MCF 10A (cell line): ENCODE data around the gene ANO6. TPM values are rescaled to one million over a fixed set of nuclear protein-coding genes. Genes with fewer than 3 reads are reported as not detected.
A peak's percentile ranks its signal among the peaks of the same experiment; 100 is the strongest.

Experiments
- BruUV-seq: library from RNA; stranded (reverse); fragments of 400-500 nt; replicated peaks from 2 replicates; lab custom pipeline; 2021; lab: Mats Ljungman, UMichigan
- CTCF ChIA-PET: fragments of 300-600 bp; sonication (Branson Sonifier 250); formaldehyde crosslinking; extraction: SDS; loops from one replicate; lab custom pipeline; 2021; ENCODE audit warnings: antibody characterized with exemption, inconsistent platforms; lab: Yijun Ruan, JAX
- POLR2A ChIA-PET: fragments of 300-600, 350-650 bp; sonication (Branson Sonifier 250); formaldehyde crosslinking; extraction: SDS; loops from one replicate; lab custom pipeline; 2020; ENCODE audit warnings: antibody characterized with exemption, inconsistent platforms; lab: Yijun Ruan, JAX
- DNase-seq: peaks from one replicate; pipeline ENCODE4 v3.0.0-alpha.2; 2018; ENCODE audit not compliant: unreplicated experiment
- H3K27ac Mint-ChIP-seq: one replicate; pipeline ENCODE4 v1.8.0; 2022; ENCODE audit warnings: mild to moderate bottlenecking, low read depth, mixed read lengths; ENCODE audit not compliant: unreplicated experiment
- H3K27me3 Mint-ChIP-seq: one replicate; pipeline ENCODE4 v1.8.0; 2022; ENCODE audit warnings: mixed read lengths; ENCODE audit not compliant: insufficient read depth, unreplicated experiment
- H3K36me3 Mint-ChIP-seq: one replicate; pipeline ENCODE4 v1.8.0; 2022; ENCODE audit warnings: mild to moderate bottlenecking, moderate library complexity, mixed read lengths; ENCODE audit not compliant: insufficient read depth, unreplicated experiment
- H3K4me1 Mint-ChIP-seq: one replicate; pipeline ENCODE4 v1.8.0; 2022; ENCODE audit warnings: mixed read lengths; ENCODE audit not compliant: insufficient read depth, unreplicated experiment
- H3K4me3 Mint-ChIP-seq: one replicate; pipeline ENCODE4 v1.8.0; 2022; ENCODE audit warnings: mild to moderate bottlenecking, moderate library complexity, mixed read lengths; ENCODE audit not compliant: unreplicated experiment
- H3K9me3 Mint-ChIP-seq: one replicate; pipeline ENCODE4 v1.8.0; 2022; ENCODE audit warnings: mixed read lengths; ENCODE audit not compliant: unreplicated experiment
- CTCF ChIP-seq: fragments of 200-600 bp; IDR thresholded peaks from one replicate; pipeline ENCODE4 v1.8.0; 2022; ENCODE audit warnings: antibody characterized with exemption, mild to moderate bottlenecking; ENCODE audit not compliant: unreplicated experiment
- intact Hi-C: fragments of 100-400 bp; cut with micrococcal nuclease; formaldehyde crosslinking; loops from 2 replicates; pipeline ENCODE4 v1.14.1; 2022
- total RNA-seq: library from RNA; stranded (reverse); gene quantifications from 2 replicates; pipeline ENCODE4 v1.2.3, GENCODE V29; 2022

ANO6 gene
- total RNA-seq, 1 experiment from 2014 or later: 25.4 TPM

- BruUV-seq: no TSS peak
- intact Hi-C loops: no loop called here
- Mint-ChIP-seq H3K9me3 (no peaks in the 10 kb centered on the region), H3K36me3 (no peaks in the 10 kb centered on the region), H3K4me3 (no peak overlapping the region), H3K4me1 (peaks cover 25% of the 10 kb centered on the region), H3K27ac (no peak overlapping the region), H3K27me3 (no peaks in the 10 kb centered on the region)
- DNase-seq: no peak
- CTCF ChIA-PET: interaction anchor here (0.6 to 1.5 kb wide), 2 partner anchors 9 to 10 kb away, joined by 4 read pairs; no protein-coding TSS in a partner anchor
- TF ChIP-seq CTCF: no peak
- POLR2A ChIA-PET: interaction anchor here (1.0 kb wide), 1 partner anchor 12 kb away, joined by 3 read pairs; no protein-coding TSS in a partner anchor
Observed at GRCh38 chr12:45279931-45280830, 64.3 kb downstream of the ANO6 start.

- no peaks in the 10 kb centered on the region for H3K9me3 Mint-ChIP-seq
- H3K27ac Mint-ChIP-seq: no peak overlapping the region
- ChIA-PET CTCF (no interaction called here), POLR2A (no interaction called here)
- no peak overlapping the region for H3K4me3 Mint-ChIP-seq
- no peak for DNase-seq
- BruUV-seq: no TSS peak
- intact Hi-C loops: no loop called here
- H3K27me3 Mint-ChIP-seq: no peaks in the 10 kb centered on the region
- H3K36me3 Mint-ChIP-seq: no peaks in the 10 kb centered on the region
- no peak for TF ChIP-seq CTCF
- H3K4me1 Mint-ChIP-seq: peaks cover 25% of the 10 kb centered on the region
Observed at GRCh38 chr12:45281994-45282393, 66.1 kb downstream of the ANO6 start.

- Mint-ChIP-seq H3K36me3 (no peaks in the 10 kb centered on the region), H3K4me3 (no peak overlapping the region), H3K27me3 (no peaks in the 10 kb centered on the region), H3K27ac (no peak overlapping the region), H3K9me3 (no peaks in the 10 kb centered on the region), H3K4me1 (peaks cover 25% of the 10 kb centered on the region)
- ChIA-PET POLR2A (no interaction called here), CTCF (no interaction called here)
- TF ChIP-seq CTCF: no peak
- intact Hi-C loops: no loop called here
- no TSS peak for BruUV-seq
- DNase-seq: no peak
Observed at GRCh38 chr12:45282411-45282810, 66.5 kb downstream of the ANO6 start.

GRCh38 chr12:45284096-45284901 lies 68.4 kb downstream of the ANO6 start:
- Mint-ChIP-seq H3K36me3 (no peaks in the 10 kb centered on the region), H3K4me3 (no peak overlapping the region), H3K27me3 (no peaks in the 10 kb centered on the region), H3K9me3 (no peaks in the 10 kb centered on the region), H3K27ac (peak overlapping the region; percentile 47), H3K4me1 (peaks cover 18% of the 10 kb centered on the region)
- ChIA-PET POLR2A (interaction anchor here (0.6 kb wide), 1 partner anchor 52 kb away, joined by 3 read pairs; no protein-coding TSS in a partner anchor), CTCF (interaction anchor here (0.6 to 2.3 kb wide), 2 partner anchors 7 to 114 kb away, joined by 3 to 9 read pairs; no protein-coding TSS in a partner anchor)
- DNase-seq: no peak
- no peak for TF ChIP-seq CTCF
- intact Hi-C loops: no loop called here
- no TSS peak for BruUV-seq
